ENCODE data around the gene MPP3.

MPP3 gene

DNA sequence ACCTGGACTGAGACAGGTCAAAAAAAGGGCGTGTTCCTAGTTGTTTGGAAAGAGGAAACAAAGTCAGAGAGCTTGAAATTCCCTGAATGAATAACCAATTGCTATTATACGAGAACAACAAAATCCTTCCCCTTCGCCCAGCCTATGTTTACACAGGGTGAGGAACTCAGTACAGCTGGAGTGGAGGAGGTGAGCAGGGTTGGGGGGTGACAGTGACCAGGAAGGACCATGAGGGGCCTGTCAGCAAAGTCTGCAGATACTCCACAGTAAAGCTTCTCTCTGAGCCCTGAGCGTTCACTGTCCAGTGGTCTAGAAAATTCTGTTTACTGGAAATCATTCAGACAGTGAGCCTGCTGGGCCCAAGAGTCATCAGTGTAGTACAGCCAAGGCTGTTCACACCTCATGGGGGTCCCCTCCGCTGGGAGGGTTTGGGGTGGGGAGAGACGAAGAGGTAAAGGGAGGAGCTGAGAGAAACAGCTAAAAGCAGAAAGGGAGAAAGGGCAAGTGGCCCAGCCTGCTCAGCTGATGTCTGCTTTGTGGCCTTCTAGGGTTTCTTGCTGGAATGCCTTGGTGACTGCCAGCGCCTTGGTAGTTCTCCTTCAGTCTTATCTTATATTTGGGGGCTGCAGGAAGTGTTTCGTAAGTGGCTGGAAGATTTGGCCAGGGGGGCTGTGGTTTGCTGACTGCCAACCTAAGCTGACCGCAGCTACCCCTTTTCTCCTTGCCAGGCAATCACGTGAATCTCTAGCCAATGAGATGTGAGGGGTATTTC lies 59.9 kb downstream of the MPP3 start:
- Mint-ChIP-seq H3K4me1 (peaks cover 33% of the 10 kb centered on the region), H3K27ac (no peak overlapping the region)
- DNase-seq: no peak

DNA sequence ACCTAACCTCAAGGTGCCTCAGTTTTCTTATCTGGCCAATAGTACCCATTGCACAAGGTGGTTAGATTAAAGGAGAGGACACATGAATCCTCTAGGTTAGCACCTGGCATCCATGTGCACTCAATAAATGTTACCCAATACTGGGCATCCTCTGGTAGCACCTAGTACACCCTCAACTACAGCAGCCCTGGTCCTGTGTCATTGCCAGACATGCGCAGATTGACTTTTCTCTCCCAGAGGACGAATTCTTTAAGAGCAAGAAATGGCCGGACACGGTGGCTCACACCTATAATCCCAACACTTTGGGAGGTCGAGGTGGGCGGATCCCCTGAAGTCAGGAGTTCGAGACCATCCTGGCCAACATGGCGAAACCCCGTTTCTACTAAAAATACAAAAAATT lies 61.5 kb downstream of the MPP3 start:
- Mint-ChIP-seq H3K27ac (no peak overlapping the region), H3K36me3 (ENCODE audit: low read depth) (peaks cover 55% of the 10 kb centered on the region), H3K4me1 (peaks cover 27% of the 10 kb centered on the region), H3K4me3 (no peak overlapping the region), H3K27me3 (ENCODE audit: low read depth, poor library complexity) (peaks cover 12% of the 10 kb centered on the region), H3K9me3 (no peaks in the 10 kb centered on the region)
- TF ChIP-seq, protein P1, sequence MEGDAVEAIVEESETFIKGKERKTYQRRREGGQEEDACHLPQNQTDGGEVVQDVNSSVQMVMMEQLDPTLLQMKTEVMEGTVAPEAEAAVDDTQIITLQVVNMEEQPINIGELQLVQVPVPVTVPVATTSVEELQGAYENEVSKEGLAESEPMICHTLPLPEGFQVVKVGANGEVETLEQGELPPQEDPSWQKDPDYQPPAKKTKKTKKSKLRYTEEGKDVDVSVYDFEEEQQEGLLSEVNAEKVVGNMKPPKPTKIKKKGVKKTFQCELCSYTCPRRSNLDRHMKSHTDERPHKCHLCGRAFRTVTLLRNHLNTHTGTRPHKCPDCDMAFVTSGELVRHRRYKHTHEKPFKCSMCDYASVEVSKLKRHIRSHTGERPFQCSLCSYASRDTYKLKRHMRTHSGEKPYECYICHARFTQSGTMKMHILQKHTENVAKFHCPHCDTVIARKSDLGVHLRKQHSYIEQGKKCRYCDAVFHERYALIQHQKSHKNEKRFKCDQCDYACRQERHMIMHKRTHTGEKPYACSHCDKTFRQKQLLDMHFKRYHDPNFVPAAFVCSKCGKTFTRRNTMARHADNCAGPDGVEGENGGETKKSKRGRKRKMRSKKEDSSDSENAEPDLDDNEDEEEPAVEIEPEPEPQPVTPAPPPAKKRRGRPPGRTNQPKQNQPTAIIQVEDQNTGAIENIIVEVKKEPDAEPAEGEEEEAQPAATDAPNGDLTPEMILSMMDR (IDR thresholded peaks at IDR 0.05): no peak
- DNase-seq: no peak

More for the DNA sequence above, 59.9 kb downstream of the MPP3 start:
- H3K9me3 Mint-ChIP-seq: no peaks in the 10 kb centered on the region
- peaks cover 8% of the 10 kb centered on the region for H3K27me3 Mint-ChIP-seq (ENCODE audit: low read depth, poor library complexity)
- peaks cover 56% of the 10 kb centered on the region for H3K36me3 Mint-ChIP-seq (ENCODE audit: low read depth)
- TF ChIP-seq, protein P1 (IDR thresholded peaks at IDR 0.05): no peak
- no peak overlapping the region for H3K4me3 Mint-ChIP-seq

DNA sequence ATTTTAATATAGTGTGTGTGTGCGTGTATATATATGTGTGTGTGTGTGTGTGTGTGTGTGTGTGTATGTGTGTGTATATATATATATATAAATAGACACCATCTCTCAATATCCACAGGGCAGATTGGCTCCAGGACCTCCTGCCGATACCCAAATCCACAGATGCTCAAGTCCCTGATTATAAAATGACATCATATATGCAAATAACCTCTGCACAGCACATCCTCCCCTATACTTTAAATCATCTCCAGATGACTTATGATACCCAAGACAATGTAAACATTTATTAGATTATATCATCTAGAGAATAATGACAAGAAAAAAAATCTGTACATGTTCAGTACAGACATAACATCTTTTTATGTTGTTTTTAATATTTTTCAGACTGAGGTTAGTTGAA lies 62.0 kb downstream of the MPP3 start:
- DNase-seq: no peak
- Mint-ChIP-seq H3K9me3 (no peaks in the 10 kb centered on the region), H3K36me3 (ENCODE audit: low read depth) (peaks cover 52% of the 10 kb centered on the region), H3K27me3 (ENCODE audit: low read depth, poor library complexity) (peaks cover 13% of the 10 kb centered on the region), H3K27ac (no peak overlapping the region), H3K4me1 (peaks cover 22% of the 10 kb centered on the region), H3K4me3 (no peak overlapping the region)
- TF ChIP-seq, protein P1 (IDR thresholded peaks at IDR 0.05): no peak

DNA sequence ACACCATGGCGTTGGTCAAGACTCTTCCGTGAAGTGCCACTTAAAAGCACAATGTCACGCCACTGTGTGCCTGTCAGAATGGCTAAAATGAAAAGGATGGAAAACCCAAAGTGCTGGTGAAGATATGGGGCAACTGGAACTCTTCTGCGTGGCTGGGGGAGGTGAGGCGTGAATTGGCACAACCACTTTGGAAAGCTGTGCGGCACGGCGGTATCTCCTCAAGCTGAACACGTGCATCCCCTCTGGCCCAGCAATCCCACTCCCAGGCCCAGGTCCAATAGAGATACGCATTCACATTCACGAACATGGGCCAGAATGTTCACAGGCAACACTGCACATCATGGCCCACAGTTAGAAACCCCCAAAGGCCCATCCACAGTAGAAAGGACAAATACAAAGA lies 63.1 kb downstream of the MPP3 start:
- Mint-ChIP-seq H3K4me1 (peaks cover 15% of the 10 kb centered on the region), H3K36me3 (ENCODE audit: low read depth) (peaks cover 48% of the 10 kb centered on the region), H3K27ac (no peak overlapping the region), H3K27me3 (ENCODE audit: low read depth, poor library complexity) (peaks cover 13% of the 10 kb centered on the region), H3K4me3 (no peak overlapping the region), H3K9me3 (no peaks in the 10 kb centered on the region)
- TF ChIP-seq, protein P1 (IDR thresholded peaks at IDR 0.05): no peak
- no peak for DNase-seq

DNA sequence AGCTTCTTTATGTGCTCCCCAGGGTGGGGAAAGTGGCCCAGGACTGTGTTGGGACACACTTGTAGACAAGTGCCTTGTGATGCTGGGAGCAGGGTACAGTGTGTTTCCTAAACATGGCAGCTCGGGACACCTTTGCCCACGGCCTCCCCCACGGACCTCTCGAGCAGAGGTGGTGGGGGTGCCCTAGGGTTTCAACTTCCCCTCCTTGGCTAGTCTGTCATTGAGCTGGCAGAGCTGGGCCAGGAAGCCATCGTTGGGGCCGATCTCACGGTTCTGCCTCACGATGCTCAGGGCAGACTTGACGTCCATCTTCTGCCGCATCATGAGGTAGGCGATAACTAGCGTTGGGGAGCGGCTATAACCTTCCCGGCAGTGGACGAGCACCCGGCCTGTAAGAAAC lies 63.5 kb downstream of the MPP3 start:
- DNase-seq: no peak
- H3K9me3 Mint-ChIP-seq: no peaks in the 10 kb centered on the region
- no peak overlapping the region for H3K27ac Mint-ChIP-seq
- no peak overlapping the region for H3K4me3 Mint-ChIP-seq
- peaks cover 13% of the 10 kb centered on the region for H3K4me1 Mint-ChIP-seq
- peaks cover 13% of the 10 kb centered on the region for H3K27me3 Mint-ChIP-seq (ENCODE audit: low read depth, poor library complexity)
- TF ChIP-seq, protein P1 (IDR thresholded peaks at IDR 0.05): no peak
- H3K36me3 Mint-ChIP-seq (ENCODE audit: low read depth): peaks cover 47% of the 10 kb centered on the region

DNA sequence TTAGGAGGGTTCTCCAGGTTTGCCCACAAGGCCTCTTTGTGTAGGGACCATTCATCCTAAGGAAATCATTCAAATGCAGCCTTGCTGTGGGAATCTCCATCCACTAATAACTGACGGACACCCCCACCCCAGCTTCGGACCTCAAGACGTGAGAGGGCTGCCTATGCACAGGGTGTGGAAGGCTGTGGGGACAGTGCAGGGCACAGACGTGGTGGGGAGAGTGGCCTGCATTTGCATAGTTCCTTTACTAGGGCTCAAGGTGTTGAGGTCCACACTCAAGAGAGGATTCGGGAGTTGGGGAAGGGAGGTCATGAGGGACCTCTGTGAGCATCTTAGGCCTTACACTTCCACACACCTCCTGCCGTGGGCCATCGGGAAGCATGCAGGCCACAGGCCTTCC lies 64.0 kb downstream of the MPP3 start:
- no peaks in the 10 kb centered on the region for H3K9me3 Mint-ChIP-seq
- TF ChIP-seq, protein P1 (IDR thresholded peaks at IDR 0.05): no peak
- H3K4me1 Mint-ChIP-seq: peaks cover 13% of the 10 kb centered on the region
- no peak overlapping the region for H3K4me3 Mint-ChIP-seq
- DNase-seq: no peak
- H3K27me3 Mint-ChIP-seq (ENCODE audit: low read depth, poor library complexity): peaks cover 14% of the 10 kb centered on the region
- H3K36me3 Mint-ChIP-seq (ENCODE audit: low read depth): peaks cover 42% of the 10 kb centered on the region
- no peak overlapping the region for H3K27ac Mint-ChIP-seq
